Ecto neural progenitor cell (in vitro differentiated cells): ENCODE data around the gene LHPP.

ENCODE experiments used
- DNase-seq: peaks from one replicate; pipeline ENCODE4 v3.0.0-alpha.2; 2018; ENCODE audit warnings: low spot score

The LHPP gene

GRCh38 chr10:124625831-124626238 is 164.2 kb downstream of the LHPP start:
- no peak for DNase-seq

DNA sequence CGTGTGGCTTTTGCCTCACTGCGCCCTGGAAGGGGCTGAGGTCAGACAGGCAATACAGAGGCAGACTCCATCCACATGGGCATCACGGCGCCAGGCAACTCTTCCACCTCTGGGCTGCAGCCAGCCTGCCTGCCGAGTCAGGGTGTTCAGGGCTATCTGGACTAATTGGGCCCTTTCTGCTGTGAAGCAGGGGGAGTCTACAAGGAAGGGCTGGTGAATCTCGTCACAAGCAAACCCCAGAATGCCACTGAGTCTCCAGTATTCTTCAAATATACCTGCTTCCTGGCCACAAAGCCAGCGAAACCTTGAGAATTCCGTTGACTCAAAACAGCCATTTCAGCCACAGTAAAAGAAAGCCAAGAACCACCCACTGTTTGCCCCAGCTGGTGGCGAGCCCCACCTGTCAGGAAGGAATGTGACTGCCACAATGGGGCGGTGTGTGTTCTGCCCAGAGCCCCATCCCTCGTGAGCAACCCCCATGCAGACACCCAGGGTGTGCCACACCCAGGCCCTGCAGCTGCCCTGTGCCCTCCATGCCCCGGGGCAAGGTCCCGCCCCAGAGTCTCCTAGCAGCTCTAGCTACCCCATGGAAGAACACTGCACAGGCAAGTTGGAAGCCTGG is 165.2 kb downstream of the LHPP start:
- DNase-seq = no peak

GRCh38 chr10:124627866-124628675 is 166.4 kb downstream of the LHPP start:
- DNase-seq = no peak

- no peak for DNase-seq
Measured at GRCh38 chr10:124628676-124629021, 167.0 kb downstream of the LHPP start.

DNA sequence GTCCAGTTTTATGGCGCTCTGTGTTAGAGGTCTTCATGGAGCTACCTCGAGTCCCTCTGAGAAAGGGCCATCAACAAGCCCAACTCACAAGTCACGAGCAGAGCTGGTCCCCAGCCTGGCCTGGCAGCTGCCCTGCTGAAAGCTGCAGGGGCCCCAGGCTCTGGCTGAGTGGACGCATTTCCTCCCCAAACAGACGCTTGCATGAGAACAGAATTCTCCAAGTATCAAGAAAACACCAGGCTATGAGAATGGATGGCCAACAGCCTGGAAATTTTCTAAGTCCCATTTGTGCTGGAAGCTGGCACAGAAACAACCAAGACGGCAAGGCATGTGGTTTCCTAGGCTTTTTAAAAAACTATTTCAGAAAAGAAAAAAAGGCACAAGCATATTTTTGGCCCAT is 167.8 kb downstream of the LHPP start:
- DNase-seq = no peak

DNA sequence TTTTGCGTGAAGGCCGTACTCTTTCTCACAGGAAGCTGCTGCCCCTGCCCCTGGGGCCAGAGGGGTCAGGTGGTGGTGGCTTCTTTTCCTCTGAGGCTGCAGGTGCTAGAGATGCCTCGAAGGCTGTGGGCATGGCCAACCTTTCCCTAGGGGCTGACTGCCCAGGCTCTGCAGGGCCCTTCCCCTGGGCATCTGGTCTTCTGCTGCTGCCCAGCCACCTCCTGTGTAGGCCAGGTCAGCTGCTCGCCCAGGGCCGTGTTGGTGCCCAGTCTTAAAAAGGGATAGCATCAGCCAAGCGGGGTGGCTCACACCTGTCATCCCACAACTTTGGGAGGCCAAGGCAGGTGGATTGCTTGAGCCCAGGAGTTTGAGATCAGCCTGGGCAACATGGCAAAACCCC is 168.2 kb downstream of the LHPP start:
- DNase-seq = no peak

- no peak for DNase-seq
Measured at GRCh38 chr10:124630551-124630950, 168.9 kb downstream of the LHPP start.

DNA sequence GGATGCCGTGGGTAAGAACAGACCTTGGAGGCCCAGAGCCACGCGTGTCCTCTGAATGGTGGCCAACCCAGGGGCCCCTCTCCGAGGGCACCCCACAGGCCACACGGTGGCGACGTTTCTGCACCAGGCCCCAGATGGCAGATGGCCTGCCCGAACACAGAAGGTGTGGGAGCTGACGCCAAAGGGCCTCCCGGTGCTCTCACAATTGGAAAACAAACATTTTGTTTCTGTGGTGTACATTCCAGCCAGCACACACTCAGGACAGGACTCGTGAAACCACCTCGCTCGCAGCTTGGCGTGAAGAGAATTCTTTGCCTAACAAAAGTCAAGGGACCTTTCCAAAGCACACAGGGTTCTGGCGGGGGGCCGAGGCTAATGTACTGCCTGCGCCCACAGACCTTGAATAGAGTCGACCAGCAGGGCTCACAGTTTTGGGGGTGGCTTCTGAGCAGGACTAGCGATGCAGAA is 170.5 kb downstream of the LHPP start:
- DNase-seq = no peak

DNA sequence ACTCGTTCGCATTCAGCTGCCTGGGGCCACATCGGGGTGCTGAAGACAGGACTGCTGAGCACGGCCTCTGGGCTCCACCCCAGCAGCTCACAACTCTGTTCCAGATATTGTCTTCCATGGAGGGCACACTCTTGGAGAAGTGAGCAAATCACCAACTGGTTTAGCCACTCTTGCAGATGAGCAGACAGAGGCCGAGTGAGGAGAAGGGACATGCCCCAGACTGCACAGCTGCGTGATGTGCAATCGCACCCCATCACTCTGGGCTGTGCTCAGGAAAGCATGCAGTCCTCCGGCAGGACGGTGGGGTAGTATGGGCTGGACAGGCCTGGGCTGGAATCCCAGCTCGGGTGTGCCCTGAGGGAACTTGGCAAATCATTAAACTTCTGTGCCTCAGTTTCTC is 170.9 kb downstream of the LHPP start:
- DNase-seq = no peak

DNA sequence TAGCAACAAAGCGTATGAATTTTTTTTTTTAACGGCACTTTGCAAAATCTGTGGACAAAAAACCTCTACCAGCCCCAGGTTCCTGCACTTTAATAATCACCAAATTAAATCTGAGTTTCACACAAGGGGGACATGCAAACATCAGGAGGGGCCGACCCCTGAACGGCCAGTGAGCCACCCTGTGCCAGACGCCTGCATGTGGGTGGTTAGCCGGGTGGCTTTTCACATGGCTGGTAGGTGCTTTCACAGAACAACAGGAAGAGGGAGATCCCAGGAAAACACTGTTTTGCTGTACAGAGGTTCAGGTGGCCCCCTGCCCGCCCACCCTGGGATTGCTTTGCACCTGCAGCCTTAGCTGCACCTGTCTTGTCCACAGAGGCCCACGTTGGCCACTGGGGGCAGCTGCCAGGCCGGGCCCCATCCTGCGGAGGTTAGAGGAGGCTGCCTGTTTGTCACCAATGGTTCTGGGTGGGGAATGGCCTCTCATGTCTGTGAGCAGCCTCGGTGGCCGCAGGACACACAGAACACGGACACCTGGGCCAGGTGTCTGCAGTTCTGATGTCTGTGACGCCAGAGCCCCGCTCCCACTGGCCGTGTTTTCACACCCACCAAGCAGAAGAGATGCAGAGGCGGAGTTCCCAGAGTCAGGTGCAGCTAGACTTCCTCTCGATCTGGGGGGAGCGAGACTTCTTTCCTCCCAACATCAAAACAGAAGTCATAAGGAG is 174.8 kb downstream of the LHPP start:
- DNase-seq = no peak

- no peak for DNase-seq
Measured at GRCh38 chr10:124637091-124637700, 175.6 kb downstream of the LHPP start.

DNA sequence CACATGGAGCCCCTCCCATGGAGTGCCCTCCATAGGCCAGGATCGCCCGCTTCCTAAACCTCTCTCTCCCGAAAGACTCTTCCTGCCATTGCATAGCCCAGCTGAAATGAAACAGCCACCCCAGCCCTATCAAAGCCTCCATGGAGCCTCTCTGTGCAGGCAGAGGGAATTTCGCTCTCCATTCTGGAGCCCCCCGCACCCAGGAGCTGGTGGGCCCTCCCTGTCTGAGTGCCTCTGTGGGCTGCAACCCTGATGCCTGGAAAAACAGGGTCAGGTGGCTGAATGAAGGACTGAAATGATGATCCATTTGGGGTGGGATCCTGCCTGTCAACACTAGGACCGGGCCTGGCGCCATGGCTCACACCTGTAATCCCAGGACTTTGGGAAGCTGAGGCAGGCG is 176.1 kb downstream of the LHPP start:
- no peak for DNase-seq

- no peak for DNase-seq
Measured at GRCh38 chr10:124639206-124639605, 177.6 kb downstream of the LHPP start.

GRCh38 chr10:124639646-124640045 is 178.0 kb downstream of the LHPP start:
- DNase-seq = no peak

DNA sequence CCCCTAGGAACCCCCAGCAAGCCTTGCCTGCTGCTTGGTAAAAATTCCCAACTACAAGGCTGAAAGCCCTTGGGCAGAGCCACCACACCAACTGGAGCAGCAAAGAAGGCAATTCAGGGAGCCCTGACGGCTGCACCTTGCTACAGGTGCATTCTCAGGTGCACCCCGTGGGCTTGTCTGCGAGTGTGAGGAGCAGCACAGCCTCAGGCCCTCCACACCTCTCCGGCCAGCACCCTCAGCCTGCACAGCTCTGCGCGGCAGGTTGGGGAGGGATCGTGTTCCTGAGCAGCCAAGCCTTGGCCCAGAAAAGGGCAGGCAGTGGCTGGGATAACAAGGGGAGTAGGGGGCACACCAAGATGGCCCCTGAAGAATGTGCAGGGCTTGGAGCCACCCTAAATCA is 178.4 kb downstream of the LHPP start:
- DNase-seq = no peak

DNA sequence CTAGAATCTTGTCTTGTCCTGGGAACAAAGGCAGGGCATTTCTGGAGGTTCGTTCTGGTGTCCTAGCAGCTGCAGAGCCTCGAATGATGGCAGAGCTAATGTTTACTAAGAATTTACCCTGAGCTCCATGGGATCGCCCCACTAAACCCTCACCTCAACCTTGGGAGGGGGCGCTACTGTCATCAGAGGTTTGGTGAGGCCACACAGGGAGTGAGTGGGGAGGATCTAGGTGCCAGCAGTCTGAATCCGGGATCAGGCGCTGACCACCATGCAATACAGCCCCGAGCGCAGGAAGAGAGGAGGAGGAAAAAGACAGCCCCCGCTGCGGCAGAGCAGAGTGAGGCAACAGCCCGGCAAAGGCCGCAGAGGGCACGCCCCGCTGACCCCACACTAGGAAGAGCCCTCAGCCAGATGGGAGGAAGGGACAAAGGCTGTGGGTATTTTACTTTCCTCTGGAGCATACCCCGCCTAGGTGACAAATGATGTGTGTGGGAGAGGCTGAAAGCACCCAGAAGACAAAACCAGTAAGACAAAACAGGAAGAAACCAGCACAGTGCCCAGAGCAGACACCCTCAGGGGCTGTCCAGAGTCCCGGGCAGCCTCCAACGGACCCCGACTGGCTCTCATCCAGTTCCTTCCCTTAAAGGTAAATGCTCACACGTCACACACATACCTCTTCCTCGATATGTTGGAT is 179.1 kb downstream of the LHPP start:
- DNase-seq = peak; percentile 71

GRCh38 chr10:124641282-124642087 is 179.9 kb downstream of the LHPP start:
- DNase-seq = no peak

DNA sequence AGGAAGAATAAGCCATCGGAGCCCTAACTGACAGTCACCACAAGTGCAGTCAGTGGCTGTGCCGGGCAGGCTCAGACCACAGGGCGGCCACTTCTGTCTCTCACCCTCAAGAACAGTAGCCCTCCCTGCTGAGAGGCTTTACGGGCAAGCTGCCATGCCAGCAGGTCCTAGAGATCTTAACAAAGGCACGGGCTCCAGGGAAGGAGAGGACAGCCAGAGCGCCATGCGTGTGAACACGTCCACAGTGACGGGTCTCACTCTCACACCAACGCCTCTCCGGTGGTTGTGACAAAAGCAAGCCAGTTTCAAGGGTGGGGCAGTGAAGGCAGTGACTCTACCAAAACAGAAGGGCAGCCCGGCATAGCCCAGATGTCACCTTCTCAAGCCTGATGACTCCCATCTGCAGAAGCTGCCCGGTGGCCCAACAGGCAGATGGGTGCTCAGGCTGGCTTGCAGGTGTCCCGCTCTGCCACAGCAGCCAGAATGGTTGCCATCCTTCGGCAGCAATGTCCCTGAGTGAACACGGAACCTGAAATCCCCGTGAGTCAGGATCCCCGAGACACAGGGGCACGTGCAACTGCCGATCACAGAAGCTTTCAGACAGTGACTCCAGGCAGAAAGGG is 180.6 kb downstream of the LHPP start:
- DNase-seq = no peak

- DNase-seq = no peak
Measured at GRCh38 chr10:124643330-124644009, 181.8 kb downstream of the LHPP start.

DNA sequence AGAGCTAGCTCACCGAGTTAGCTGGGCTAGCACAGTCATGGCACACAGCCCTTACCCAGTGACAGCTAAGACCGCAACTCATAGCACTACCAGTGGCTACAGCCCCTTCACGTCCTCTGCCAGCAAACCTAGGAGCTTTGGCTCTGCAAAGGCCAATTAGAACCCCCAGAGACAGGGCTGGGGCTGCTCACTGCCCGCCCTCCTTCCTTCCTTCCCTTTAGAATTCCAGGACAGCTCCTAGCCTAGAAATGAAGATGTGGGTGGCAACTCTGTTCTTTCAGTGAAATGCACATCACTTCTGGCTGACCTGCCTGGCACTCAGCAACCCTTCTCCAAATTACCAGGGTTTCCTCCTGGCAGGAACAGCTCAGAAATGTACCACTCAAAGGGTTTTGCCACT is 182.6 kb downstream of the LHPP start:
- no peak for DNase-seq
